Ovary (tissue), 3 donors: ENCODE measurements around the gene ZNF93.

Source experiments
- EP300 ChIP-seq: sonication (generic); formaldehyde crosslinking; IDR thresholded peaks from one replicate; pipeline ENCODE4 v1.6.1; 2017; ENCODE audit warnings: antibody characterized with exemption
- POLR2A ChIP-seq: fragments of 450-650 bp; IDR thresholded peaks from one replicate; pipeline ENCODE4 v1.6.1; 2017; ENCODE audit warnings: antibody characterized with exemption, mild to moderate bottlenecking, moderate library complexity
- TF ChIP-seq, protein P1 (sequence below), 3 donors: fragments of 450-650 bp in 2 of 3; fragments of 200-600 bp in 1 of 3; IDR thresholded peaks; one replicate each; pipeline versions ENCODE4 v1.5.1 to v1.8.0; 2016 to 2022; ENCODE audit warnings: antibody characterized with exemption in 3 of 3, mild to moderate bottlenecking in 1 of 3
- donor health status: DM: no; HTN: no; CAD: no.

DNA sequence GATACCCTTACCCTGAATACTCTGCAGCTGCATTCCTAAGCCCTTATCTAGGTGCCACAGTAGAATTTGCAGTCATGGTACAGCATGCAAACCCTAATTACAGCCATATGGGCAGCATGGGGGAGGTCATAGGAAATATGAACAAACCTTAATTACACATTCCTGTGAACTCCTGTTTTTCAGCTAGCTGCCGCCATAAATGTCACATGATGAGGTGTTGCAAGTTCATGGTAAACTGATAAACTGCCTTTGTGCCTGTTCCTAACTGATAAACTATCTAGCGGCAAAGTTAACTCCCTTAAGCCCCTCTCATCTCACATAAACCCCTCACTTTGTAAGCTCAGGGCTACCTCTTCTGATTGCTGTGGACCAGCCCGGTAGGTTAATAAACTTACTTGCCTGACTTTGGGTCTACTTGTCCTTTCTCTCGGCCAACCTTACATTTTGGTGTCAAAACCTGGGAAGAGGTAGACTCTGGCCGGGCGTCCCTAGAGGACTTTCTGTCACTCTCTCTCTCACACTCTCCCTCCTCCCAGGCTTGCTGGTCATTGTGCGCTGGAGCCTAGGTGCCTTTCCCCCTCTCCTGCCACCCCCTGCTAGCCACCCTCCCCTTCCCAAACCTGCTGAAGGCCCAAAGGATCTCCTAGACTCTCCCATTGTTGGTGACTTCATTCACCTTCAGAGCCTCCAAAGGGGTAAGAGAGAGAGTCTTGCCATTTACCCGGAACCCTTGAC is 43.3 kb downstream of the ZNF93 start:
- TF ChIP-seq, protein P1, sequence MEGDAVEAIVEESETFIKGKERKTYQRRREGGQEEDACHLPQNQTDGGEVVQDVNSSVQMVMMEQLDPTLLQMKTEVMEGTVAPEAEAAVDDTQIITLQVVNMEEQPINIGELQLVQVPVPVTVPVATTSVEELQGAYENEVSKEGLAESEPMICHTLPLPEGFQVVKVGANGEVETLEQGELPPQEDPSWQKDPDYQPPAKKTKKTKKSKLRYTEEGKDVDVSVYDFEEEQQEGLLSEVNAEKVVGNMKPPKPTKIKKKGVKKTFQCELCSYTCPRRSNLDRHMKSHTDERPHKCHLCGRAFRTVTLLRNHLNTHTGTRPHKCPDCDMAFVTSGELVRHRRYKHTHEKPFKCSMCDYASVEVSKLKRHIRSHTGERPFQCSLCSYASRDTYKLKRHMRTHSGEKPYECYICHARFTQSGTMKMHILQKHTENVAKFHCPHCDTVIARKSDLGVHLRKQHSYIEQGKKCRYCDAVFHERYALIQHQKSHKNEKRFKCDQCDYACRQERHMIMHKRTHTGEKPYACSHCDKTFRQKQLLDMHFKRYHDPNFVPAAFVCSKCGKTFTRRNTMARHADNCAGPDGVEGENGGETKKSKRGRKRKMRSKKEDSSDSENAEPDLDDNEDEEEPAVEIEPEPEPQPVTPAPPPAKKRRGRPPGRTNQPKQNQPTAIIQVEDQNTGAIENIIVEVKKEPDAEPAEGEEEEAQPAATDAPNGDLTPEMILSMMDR (IDR thresholded peaks at IDR 0.05) = no peak
- no peak for TF ChIP-seq POLR2A
- no peak for TF ChIP-seq EP300
